ENCODE data around the gene WBP1. TPM values are rescaled to one million over a fixed set of nuclear protein-coding genes. Genes with fewer than 3 reads are reported as not detected.

WBP1 gene
- total RNA-seq, 1 experiment from 2014 or later, result 67.6 TPM

DNA sequence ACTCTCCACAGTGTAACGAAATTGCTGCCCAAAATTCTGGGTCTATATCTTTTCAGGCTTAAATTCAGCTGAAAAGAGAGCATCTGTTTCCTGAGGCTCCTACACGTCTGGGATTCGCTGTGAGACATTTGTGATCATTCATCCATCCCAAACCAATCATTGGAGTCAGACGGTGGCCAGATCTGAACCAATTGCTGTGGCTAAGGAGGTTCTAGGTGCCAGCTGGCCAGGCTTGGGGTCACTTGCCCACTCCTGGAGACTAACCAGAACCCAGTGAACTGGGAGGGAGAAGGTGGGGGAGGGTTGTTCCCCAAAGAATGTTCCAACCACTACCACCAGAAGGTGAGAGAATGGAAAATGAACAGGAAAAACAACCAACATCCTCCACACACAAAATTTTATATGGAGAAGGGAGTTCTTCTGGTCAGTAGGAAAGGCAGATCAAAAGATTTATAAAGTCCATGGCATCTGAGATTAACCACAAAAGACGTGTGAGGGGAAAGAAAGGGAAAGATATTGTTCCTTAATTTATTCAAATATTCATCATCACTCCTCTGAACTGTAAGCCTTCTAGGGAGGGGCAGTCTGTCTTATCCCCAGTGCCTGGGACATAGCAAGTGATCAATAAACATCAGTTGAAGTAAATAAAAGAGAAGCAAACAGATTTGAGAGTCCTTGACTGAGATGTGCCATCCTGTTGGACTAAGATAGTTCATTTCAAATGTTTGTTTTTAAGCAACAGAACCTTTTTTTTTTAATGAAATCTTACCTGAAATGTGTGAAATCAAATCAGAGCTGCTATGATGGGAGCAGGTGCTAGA lies 13.5 kb upstream of the WBP1 start:
- no peaks in the 10 kb centered on the region for H3K9me3 ChIP-seq (ENCODE audit: control insufficient read depth, insufficient read depth, low read depth, low read length)
- ChIA-PET POLR2A (no interaction called here), CTCF (no interaction called here)
- in situ Hi-C loops (cut with HindIII; ENCODE audit: low pct_unique_long_range_greater_than_20kb, low sequenced_read_pairs) (no loop called here), intact Hi-C loops (cut with micrococcal nuclease; ENCODE audit: unreplicated experiment) (no loop called here)
- no peak for ATAC-seq
- peaks cover 3% of the 10 kb centered on the region; the same call in 1 of the 2 replicates for H3K27me3 ChIP-seq (ENCODE audit: control insufficient read depth, insufficient read depth, low read length)
- H3K4me1 ChIP-seq (ENCODE audit: control insufficient read depth, insufficient read depth, low read length), result peaks cover 7% of the 10 kb centered on the region
- no peak overlapping the region for H3K4me3 ChIP-seq (ENCODE audit: low read depth in 2 of 2, low read length in 2 of 2)
- no TSS peak for BruUV-seq (replicated peaks)
- DNase-seq (ENCODE audit: low read depth, low spot score), result no peak
- TF ChIP-seq, protein P1, sequence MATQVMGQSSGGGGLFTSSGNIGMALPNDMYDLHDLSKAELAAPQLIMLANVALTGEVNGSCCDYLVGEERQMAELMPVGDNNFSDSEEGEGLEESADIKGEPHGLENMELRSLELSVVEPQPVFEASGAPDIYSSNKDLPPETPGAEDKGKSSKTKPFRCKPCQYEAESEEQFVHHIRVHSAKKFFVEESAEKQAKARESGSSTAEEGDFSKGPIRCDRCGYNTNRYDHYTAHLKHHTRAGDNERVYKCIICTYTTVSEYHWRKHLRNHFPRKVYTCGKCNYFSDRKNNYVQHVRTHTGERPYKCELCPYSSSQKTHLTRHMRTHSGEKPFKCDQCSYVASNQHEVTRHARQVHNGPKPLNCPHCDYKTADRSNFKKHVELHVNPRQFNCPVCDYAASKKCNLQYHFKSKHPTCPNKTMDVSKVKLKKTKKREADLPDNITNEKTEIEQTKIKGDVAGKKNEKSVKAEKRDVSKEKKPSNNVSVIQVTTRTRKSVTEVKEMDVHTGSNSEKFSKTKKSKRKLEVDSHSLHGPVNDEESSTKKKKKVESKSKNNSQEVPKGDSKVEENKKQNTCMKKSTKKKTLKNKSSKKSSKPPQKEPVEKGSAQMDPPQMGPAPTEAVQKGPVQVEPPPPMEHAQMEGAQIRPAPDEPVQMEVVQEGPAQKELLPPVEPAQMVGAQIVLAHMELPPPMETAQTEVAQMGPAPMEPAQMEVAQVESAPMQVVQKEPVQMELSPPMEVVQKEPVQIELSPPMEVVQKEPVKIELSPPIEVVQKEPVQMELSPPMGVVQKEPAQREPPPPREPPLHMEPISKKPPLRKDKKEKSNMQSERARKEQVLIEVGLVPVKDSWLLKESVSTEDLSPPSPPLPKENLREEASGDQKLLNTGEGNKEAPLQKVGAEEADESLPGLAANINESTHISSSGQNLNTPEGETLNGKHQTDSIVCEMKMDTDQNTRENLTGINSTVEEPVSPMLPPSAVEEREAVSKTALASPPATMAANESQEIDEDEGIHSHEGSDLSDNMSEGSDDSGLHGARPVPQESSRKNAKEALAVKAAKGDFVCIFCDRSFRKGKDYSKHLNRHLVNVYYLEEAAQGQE (IDR thresholded peaks at IDR 0.05; ENCODE audit: insufficient read depth in 1 of 2, low read depth in 2 of 2, low read length in 1 of 2), result no peak
- TF ChIP-seq POLR2AphosphoS5 (IDR thresholded peaks at IDR 0.05; ENCODE audit: low read depth, low read length) (no peak), TCF7L2 (IDR thresholded peaks at IDR 0.05; ENCODE audit: low read depth, low read length) (no peak), SIN3A (IDR thresholded peaks at IDR 0.05; ENCODE audit: borderline replicate concordance, insufficient read depth, low read depth, low read length) (no peak)
- TF ChIP-seq, protein P2, sequence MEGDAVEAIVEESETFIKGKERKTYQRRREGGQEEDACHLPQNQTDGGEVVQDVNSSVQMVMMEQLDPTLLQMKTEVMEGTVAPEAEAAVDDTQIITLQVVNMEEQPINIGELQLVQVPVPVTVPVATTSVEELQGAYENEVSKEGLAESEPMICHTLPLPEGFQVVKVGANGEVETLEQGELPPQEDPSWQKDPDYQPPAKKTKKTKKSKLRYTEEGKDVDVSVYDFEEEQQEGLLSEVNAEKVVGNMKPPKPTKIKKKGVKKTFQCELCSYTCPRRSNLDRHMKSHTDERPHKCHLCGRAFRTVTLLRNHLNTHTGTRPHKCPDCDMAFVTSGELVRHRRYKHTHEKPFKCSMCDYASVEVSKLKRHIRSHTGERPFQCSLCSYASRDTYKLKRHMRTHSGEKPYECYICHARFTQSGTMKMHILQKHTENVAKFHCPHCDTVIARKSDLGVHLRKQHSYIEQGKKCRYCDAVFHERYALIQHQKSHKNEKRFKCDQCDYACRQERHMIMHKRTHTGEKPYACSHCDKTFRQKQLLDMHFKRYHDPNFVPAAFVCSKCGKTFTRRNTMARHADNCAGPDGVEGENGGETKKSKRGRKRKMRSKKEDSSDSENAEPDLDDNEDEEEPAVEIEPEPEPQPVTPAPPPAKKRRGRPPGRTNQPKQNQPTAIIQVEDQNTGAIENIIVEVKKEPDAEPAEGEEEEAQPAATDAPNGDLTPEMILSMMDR (IDR thresholded peaks at IDR 0.05), result no peak
- no peaks in the 10 kb centered on the region for H3K36me3 ChIP-seq (ENCODE audit: control insufficient read depth, insufficient read depth, low read length)
- H3K27ac ChIP-seq (ENCODE audit: low read length), result no peak overlapping the region

DNA sequence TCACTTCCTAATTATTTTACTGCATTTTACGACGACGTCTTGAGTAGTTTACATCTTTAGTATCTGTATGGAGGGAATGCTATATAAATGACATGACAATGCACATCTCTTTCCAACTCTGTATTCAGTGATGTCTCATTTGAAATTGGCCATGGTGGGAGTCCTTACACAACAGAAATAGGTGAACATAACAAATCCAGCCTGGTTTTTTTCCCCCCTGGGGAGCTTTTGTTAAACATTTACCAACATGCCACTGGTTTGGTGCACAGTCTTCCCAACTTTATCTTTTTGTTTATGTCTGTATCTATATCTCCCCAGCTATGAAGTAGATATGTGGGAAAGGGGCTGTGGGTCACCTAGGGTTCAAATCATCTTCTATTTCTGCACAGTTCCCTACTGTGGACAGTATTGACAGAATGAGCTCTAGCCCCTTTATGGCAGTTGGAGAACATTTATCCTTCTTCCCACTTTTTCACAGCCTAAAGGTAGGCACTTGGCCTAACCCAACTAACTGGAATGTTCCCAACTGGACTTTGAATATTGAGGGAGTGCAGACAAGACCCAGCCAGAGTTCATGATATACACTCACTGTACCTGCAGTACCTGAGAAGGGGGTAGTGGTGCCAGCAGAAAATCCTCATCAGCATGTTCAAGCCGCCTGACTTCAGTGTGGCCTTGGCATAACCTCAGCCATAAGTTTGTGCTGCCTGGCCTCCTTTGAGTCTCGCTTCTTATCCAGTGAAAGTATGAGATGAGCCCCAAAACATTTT lies 10.8 kb upstream of the WBP1 start:
- in situ Hi-C loops (cut with HindIII; ENCODE audit: low pct_unique_long_range_greater_than_20kb, low sequenced_read_pairs), result no loop called here
- Histone ChIP-seq H3K9me3 (ENCODE audit: control insufficient read depth, insufficient read depth, low read depth, low read length) (no peaks in the 10 kb centered on the region), H3K36me3 (ENCODE audit: control insufficient read depth, insufficient read depth, low read length) (no peaks in the 10 kb centered on the region), H3K27ac (ENCODE audit: low read length) (no peak overlapping the region), H3K4me3 (ENCODE audit: low read depth in 2 of 2, low read length in 2 of 2) (no peak overlapping the region), H3K27me3 (ENCODE audit: control insufficient read depth, insufficient read depth, low read length) (peaks cover 3% of the 10 kb centered on the region; the same call in 1 of the 2 replicates), H3K4me1 (ENCODE audit: control insufficient read depth, insufficient read depth, low read length) (0 out of 2 replicates have a peak, but pooled peaks cover 3% of the 10 kb centered on the region)
- BruUV-seq (replicated peaks), result no TSS peak
- DNase-seq (ENCODE audit: low read depth, low spot score) (no peak), ATAC-seq (no peak)
- POLR2A ChIA-PET, result no interaction called here
- CTCF ChIA-PET, result no interaction called here
- intact Hi-C loops (cut with micrococcal nuclease; ENCODE audit: unreplicated experiment), result no loop called here
- no peak for TF ChIP-seq POLR2AphosphoS5 (IDR thresholded peaks at IDR 0.05; ENCODE audit: low read depth, low read length)
- TF ChIP-seq TCF7L2 (IDR thresholded peaks at IDR 0.05; ENCODE audit: low read depth, low read length), result no peak
- TF ChIP-seq SIN3A (IDR thresholded peaks at IDR 0.05; ENCODE audit: borderline replicate concordance, insufficient read depth, low read depth, low read length), result no peak
- TF ChIP-seq, protein P1 (IDR thresholded peaks at IDR 0.05; ENCODE audit: insufficient read depth in 1 of 2, low read depth in 2 of 2, low read length in 1 of 2), result no peak
- TF ChIP-seq, protein P2 (IDR thresholded peaks at IDR 0.05), result no peak
